ENCODE results near the gene SPDYE9. TPM values are rescaled to one million over a fixed set of nuclear protein-coding genes. Genes with fewer than 3 reads are reported as not detected.
"Not testable (repeated sequence)": the region's sequence is repeated elsewhere in the genome, so short reads cannot be mapped to it uniquely, and the experiment has no call there.

SPDYE9 gene, protein sequence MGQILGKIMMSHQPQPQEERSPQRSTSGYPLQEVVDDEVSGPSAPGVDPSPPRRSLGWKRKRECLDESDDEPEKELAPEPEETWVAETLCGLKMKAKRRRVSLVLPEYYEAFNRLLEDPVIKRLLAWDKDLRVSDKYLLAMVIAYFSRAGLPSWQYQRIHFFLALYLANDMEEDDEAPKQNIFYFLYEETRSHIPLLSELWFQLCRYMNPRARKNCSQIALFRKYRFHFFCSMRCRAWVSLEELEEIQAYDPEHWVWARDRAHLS
- 1 to 10 TPM in 1 of 12 donors, under 1 TPM in 9, not detected in 2; 0.14 to 1.2 (median 0.32) TPM for polyA plus RNA-seq (ENCODE audit: insufficient read length in 12 of 12)
- long read RNA-seq, donor 1: 0 reads
- long read RNA-seq, donor 2: 0 reads
- long read RNA-seq, donor 3: 0 reads
- long read RNA-seq, donor 4: 0 reads
- long read RNA-seq, donor 5: 0 reads
- long read RNA-seq, donor 6: 0 reads
- long read RNA-seq, donor 7: 0 reads
- long read RNA-seq, donor 8: 0 reads
- long read RNA-seq, donor 9: 0 reads
- long read RNA-seq, donor 10, partial matches to known transcripts: 32 of 41 reads
- long read RNA-seq, donor 10, other reads (novel, unspliced or antisense): 9 of 41 reads
- long read RNA-seq, donor 11: 0 reads

DNA sequence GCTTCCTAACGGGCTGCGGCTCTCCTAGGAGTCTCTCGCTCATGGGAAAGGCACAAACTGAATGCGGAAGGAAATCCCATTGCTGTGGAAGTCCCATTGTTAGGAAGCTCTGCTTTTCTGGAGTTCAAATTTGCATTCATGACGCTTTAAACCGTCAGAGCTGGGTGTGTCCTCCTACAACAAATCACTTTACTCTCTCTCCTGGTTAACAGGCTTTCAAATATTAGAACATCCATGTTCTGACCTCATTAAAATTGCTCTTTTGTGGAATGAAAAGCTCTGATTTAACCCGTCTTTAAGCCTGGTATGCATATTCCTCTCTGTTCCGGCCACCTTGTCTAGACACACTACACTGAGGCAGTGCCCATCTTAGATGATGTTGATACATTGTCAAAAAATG lies at the start of gene SPDYE9:
Gene SPDYE9 (minus strand): TSS at position 101 of the 400 bp plus-strand sequence. CDS start 1,800 bp downstream, outside the sequence.
- DNase-seq: not testable (repeated sequence)

DNA sequence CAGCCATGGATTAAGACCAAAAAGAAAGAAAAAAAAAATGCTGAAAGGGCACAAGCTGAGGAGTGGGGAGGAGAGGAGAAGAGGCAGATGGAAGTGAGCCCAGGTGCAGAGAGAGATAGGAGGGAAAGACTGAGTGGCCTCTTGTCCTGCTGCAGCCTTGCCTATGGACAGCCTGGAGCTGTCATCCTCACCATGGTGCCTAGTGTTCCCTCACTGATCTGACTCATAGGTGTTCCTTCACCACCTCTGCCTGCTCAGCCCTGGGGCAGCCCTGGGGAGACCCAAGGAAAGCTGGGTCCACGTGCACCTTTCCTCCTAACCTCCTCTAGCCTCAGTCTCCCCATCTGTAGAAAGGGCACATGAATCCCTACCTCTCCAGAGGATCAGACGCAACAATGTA lies 49.0 kb upstream of the SPDYE9 start:
- not testable (repeated sequence) for DNase-seq

DNA sequence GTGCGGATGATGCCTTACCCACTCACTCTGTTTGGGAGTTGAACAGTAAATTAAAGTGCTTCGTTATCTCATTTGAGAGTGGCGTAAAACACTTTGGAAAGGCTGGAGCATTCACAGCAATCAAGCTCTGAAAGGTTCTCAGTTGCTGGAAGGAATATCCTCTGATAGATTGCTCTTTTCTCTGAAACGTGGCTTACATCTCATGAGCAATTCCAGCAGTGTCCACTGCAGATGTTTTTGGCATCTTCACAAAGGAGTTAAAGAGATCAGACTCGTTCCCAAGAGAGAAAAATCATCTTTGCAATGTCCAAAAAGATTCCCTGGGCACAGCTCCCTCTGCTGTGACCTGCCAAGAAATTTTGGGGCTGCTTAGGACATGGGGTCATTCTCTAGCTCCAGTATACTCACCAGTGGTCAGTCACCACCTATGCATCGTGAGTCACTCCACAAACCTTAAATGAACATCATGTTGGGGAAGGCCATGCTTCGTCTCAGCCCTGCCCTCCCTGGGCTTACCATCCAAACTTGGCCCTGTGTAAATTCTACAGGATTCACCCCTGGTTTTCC lies 46.9 kb upstream of the SPDYE9 start:
- not testable (repeated sequence) for DNase-seq

DNA sequence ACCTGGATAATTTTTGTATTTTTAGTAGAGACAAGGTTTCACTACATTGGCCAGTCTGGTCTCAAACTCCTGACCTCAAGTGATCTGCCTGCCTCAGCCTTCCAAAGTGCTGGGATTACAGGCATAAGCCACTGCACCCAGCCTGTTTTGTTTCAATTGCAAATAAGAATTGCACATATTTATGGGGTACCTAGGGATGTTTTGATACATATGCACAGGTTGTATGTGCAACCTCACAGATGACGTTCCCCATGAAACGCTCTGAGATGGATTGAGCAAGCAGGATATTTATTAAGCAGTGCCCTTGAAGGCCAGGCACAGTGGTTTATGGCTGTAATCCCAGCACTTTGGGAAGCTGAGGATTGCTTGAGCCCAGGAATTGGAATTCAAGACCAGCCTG lies 44.8 kb upstream of the SPDYE9 start:
- DNase-seq: not testable (repeated sequence)

DNA sequence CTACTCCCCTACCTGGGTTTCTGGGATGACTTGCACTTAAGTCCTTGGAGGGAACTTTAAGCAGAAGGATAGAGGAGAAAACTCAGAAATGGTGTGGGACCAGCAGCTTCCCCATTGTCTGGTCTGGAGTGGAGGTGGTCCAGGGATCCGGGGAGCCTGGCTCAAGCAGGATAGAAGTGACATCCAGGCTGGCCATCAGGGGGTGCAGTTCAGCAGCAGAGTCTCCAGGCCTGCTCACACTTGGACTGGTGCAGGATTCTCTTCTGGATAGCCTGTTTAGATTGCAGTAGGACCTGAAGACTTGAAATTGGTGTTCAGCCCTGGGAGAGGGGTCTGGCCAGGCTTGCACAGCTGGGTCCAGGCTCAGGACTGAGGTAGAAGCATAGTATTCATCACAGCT lies 38.3 kb upstream of the SPDYE9 start:
- not testable (repeated sequence) for DNase-seq

DNA sequence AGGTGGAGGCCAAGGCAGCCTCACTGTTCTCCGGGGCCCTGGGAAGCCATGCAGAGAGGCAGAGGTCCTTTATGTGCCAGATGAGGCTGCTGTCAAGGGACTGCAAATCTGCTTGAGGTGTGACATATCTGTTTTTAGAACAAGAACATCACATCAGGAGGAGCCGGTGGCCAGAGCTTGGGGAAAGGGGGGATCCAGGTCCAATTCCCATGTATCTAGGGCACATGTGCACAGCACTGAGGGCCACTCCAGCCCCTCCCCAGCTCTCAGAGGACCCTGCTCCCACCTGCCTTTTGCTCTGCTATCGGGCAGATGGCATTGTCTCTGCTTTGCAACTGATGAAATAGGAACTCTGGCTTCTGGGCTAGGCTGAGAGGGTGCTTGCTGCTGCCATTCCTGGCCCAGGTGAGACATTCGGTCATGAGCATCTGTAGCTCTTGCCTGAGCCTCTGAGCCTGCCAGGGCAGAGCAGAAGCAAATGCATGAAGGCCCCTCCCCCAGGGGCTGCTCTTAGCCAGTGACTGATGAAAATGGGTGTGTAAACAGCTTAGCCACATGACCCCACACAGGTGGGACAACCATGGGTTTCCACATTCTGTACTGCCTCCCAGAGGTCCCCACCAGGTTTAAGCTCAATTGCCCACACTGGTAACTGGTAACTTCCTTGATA lies 37.1 kb upstream of the SPDYE9 start:
- not testable (repeated sequence) for DNase-seq

DNA sequence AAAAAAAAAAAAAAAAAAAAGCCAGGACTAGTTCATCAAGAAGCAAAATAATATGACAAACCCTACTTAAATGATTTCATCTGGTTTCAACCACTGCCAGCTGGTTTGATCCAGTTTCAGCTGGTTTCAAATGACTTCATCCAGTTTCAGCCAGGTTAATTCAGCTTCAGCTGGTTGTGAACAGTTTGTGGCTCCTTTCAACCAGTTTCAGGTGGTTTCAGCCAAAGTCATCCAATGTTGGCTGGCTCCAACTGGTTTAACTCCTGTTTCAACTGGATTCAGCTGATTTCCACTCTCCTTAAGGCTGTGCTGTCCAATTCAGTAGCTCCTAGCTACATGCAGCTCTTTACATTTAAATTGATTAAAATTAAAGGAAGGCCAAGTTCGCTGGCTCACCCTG lies 32.3 kb upstream of the SPDYE9 start:
- not testable (repeated sequence) for DNase-seq

DNA sequence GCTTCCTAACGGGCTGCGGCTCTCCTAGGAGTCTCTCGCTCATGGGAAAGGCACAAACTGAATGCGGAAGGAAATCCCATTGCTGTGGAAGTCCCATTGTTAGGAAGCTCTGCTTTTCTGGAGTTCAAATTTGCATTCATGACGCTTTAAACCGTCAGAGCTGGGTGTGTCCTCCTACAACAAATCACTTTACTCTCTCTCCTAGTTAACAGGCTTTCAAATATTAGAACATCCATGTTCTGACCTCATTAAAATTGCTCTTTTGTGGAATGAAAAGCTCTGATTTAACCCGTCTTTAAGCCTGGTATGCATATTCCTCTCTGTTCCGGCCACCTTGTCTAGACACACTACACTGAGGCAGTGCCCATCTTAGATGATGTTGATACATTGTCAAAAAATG lies 28.0 kb downstream of the SPDYE9 start, which contains the start of gene SPDYE11:
Gene SPDYE11 (minus strand): TSS at position 101 of the 400 bp plus-strand sequence. CDS start 1,800 bp downstream, outside the sequence.
- DNase-seq: not testable (repeated sequence)

DNA sequence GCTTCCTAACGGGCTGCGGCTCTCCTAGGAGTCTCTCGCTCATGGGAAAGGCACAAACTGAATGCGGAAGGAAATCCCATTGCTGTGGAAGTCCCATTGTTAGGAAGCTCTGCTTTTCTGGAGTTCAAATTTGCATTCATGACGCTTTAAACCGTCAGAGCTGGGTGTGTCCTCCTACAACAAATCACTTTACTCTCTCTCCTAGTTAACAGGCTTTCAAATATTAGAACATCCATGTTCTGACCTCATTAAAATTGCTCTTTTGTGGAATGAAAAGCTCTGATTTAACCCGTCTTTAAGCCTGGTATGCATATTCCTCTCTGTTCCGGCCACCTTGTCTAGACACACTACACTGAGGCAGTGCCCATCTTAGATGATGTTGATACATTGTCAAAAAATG lies 56.2 kb downstream of the SPDYE9 start, which contains the start of gene SPDYE8:
Gene SPDYE8 (minus strand): TSS at position 101 of the 400 bp plus-strand sequence. CDS start 1,800 bp downstream, outside the sequence.
- not testable (repeated sequence) for DNase-seq

Other genes starting within 250 kb of the SPDYE9 start
- gene POM121, start 160.9 kb downstream of the SPDYE9 start, polyA plus RNA-seq (ENCODE audit: insufficient read length in 12 of 12): 10 to 100 TPM in 11 of 12 donors, not detected in 1; 23.0 to 49.9 (median 29.5) TPM
- gene TRIM74, start 116.6 kb downstream of the SPDYE9 start, polyA plus RNA-seq (ENCODE audit: insufficient read length in 12 of 12): 1 to 10 TPM in 1 of 12 donors, under 1 TPM in 6, not detected in 5; 0.35 to 1.7 (median 0.82) TPM
- under 1 TPM in 10 of 12 donors, not detected in 2; 0.14 to 0.52 (median 0.24) TPM for gene SPDYE8, start 56.3 kb downstream of the SPDYE9 start, polyA plus RNA-seq (ENCODE audit: insufficient read length in 12 of 12)
- 1 to 10 TPM in 1 of 12 donors, under 1 TPM in 9, not detected in 2; 0.14 to 1.4 (median 0.32) TPM for gene SPDYE11, start 28.1 kb downstream of the SPDYE9 start, polyA plus RNA-seq (ENCODE audit: insufficient read length in 12 of 12)
- 10 to 100 TPM in 11 of 12 donors, not detected in 1; 13.7 to 20.6 (median 14.5) TPM for gene NSUN5, start 222.8 kb upstream of the SPDYE9 start, polyA plus RNA-seq (ENCODE audit: insufficient read length in 12 of 12)
- gene TRIM50, start 242.0 kb upstream of the SPDYE9 start, polyA plus RNA-seq (ENCODE audit: insufficient read length in 12 of 12): under 1 TPM in 9 of 12 donors, not detected in 3; 0.11 to 0.80 (median 0.35) TPM
- gene FKBP6, start 242.1 kb upstream of the SPDYE9 start, polyA plus RNA-seq (ENCODE audit: insufficient read length in 12 of 12): under 1 TPM in 7 of 12 donors, not detected in 5; 0.11 to 0.32 (median 0.24) TPM

Data from muscle of arm (tissue), 14 donors.